ENCODE measurements around the gene RNF111. TPM values are rescaled to one million over a fixed set of nuclear protein-coding genes. Genes with fewer than 3 reads are reported as not detected.

RNF111 gene
- 10 to 100 TPM; 27.9 to 30.4 TPM for total RNA-seq

DNA sequence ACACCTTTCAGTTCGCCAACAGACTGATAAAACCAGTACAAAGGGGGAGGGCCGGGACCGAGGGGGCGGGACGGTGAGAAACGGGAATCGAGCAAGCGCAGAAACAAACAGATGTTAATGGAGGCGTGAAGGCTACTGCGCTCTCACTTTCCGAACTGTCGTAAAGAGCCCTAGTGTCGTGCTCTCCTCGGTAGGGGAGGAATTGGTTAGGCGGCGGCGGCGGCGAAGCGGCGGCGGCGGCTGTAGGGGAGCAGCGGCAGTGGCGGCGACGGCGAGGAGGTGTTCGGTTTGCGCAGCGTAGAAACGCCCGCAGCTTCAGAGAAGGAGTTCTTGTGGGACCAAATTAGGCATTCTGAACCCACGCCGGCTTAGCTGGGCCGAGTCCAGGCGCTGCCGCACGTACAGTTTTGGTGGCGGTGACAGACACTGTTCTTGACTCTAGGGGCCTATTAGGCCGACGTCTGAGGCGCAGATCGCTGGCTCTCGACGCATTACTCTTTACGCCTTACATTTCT, at the start of gene RNF111:
Gene RNF111 (plus strand): TSS at position 173 of the 515 bp plus-strand sequence. CDS start 43,160 bp downstream, outside the sequence.
- ATAC-seq (replicated peaks in 1 of 2): peak; percentile 91
- Mint-ChIP-seq H3K36me3 (ENCODE audit: insufficient read depth in 2 of 2) (peaks cover 9% of the 10 kb centered on the region in 2 donors), H3K9me3 (no peaks in the 10 kb centered on the region), H3K4me1 (ENCODE audit: low read depth) (peaks cover 46% of the 10 kb centered on the region), H3K27me3 (ENCODE audit: low read depth) (no peaks in the 10 kb centered on the region), H3K4me3 (peak within 1 kb of the TSS; percentile 91 to 100), H3K27ac (peak within 1 kb of the TSS; percentile 85)
- peak; percentile 88 to 92 for DNase-seq

DNA sequence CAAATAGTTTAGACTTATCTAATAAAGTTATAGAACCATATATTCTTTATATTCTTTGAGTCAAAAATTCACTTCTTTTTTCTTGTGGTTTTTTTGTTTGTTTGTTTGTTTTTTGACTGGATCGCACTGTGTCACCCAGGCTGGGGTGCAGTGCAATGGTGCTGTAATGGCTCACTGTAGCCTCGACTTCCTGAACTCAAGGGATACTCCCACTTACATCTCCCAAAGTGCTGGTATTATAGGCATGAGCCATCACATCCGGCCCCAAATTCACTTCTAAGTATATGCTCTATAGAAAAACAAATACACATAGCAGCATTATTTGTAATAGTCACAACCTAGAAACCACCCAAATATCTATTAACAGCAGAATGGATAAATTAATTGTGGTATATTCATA, 40.3 kb upstream of the RNF111 start:
- Mint-ChIP-seq H3K36me3 (ENCODE audit: insufficient read depth in 2 of 2) (no peaks in the 10 kb centered on the region), H3K27me3 (ENCODE audit: low read depth) (no peaks in the 10 kb centered on the region), H3K4me1 (ENCODE audit: low read depth) (peaks cover 1% of the 10 kb centered on the region), H3K27ac (no peak overlapping the region), H3K4me3 (no peak overlapping the region), H3K9me3 (no peaks in the 10 kb centered on the region)
- no peak for ATAC-seq (replicated peaks in 1 of 2)
- DNase-seq: no peak

DNA sequence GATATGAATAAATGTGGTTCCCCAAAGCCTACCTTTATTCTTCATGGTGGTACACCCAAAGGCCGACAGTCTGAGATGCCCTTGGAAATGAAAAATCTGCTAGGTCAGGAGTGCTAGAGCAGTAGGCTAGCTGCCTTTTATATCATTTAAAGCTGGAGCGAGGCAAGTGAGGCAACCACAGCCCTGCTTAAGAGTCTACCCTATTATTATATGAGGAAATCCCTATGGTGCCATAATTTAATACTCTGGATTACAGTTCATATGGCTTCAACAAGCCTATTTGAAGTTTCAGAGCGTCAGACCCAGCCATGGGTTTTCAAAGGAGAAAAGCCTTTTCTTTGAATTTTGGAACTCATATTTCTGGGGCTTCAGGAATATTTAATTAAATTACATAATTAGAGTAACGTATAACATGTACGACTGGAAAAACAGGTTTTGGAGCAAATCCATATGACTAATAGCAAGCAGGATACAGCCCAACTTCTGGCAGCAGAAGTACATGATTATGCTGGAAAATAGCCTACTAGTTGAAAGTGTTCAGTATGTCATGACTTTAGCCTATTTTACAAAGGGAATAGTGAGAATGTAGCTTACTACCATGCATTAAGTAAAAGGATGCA, 36.0 kb upstream of the RNF111 start:
- Mint-ChIP-seq H3K27ac (no peak overlapping the region), H3K27me3 (ENCODE audit: low read depth) (no peaks in the 10 kb centered on the region), H3K4me3 (no peak overlapping the region), H3K9me3 (no peaks in the 10 kb centered on the region), H3K36me3 (ENCODE audit: insufficient read depth in 2 of 2) (no peaks in the 10 kb centered on the region), H3K4me1 (ENCODE audit: low read depth) (peaks cover 12% of the 10 kb centered on the region)
- ATAC-seq (replicated peaks in 1 of 2) (no peak), DNase-seq (no peak)

DNA sequence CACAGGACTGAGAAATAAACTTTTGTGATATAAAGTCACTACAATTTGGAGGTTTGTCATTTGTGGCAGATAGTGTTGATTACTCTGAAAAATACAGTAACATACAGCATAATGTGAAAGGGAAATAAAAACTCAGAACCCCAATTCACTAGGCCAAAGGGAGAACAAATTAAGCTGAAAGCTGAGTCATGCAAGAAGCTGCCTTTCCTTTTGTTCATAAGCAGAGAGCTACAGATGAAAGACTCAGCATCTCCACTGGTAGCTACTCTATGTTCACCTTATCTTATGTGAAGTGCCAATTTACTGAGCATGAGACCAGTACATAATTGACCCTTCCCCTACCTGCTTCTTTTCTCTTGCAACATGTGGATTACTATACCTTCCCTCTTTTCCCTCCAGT, 34.7 kb upstream of the RNF111 start:
- Mint-ChIP-seq H3K27ac (peak overlapping the region; percentile 10), H3K9me3 (no peaks in the 10 kb centered on the region), H3K36me3 (ENCODE audit: insufficient read depth in 2 of 2) (no peaks in the 10 kb centered on the region), H3K4me3 (no peak overlapping the region), H3K27me3 (ENCODE audit: low read depth) (no peaks in the 10 kb centered on the region), H3K4me1 (ENCODE audit: low read depth) (peaks cover 17% of the 10 kb centered on the region)
- DNase-seq (no peak), ATAC-seq (replicated peaks in 1 of 2) (peak in 1 of 2 donors; percentile 48)

DNA sequence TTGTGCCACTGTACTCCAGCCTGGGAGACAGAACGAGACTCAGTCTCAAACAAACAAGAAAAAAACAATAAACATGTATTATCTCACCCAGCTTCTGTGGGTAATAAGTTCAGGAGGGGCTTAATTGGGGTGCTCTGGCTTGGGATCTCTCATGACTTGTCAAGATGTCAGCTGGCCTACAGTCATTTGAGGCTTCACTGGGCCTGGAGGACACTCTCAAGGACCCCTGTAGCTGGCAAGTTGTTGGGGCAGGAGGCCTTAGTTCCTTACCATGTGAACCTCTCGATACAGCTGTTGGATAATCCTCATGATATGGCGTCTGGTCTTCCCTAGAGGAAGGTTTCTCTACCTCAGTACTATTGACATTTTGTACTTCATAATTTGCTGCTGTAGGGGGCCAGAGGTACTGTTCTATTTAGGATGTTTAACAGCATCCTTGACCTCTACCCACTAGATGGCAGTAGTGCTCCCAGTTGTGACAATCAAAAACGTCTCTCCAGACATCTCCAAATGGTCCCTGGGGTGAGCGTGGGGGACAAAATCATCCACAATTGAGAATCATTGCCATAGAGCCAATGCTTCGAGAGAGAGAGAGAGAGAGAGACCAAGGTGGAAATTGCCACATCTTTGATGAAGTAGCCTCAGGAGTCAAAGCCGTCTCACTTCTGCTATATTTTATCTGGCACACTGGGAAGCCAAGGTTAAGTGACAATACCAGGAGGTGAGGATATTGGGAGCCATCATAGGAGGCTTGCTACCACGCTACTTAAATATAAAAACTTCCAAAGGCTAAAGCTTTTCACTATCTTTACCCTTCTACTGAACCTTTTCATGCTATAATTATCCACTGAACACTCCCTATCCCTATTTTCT, 30.1 kb upstream of the RNF111 start:
- ATAC-seq (replicated peaks in 1 of 2): peak; percentile 79 to 83
- Mint-ChIP-seq H3K27me3 (ENCODE audit: low read depth) (no peaks in the 10 kb centered on the region), H3K4me3 (no peak overlapping the region), H3K27ac (no peak overlapping the region), H3K36me3 (ENCODE audit: insufficient read depth in 2 of 2) (no peaks in the 10 kb centered on the region), H3K4me1 (ENCODE audit: low read depth) (peaks cover 14% of the 10 kb centered on the region), H3K9me3 (no peaks in the 10 kb centered on the region)
- DNase-seq: peak; percentile 63 to 68

DNA sequence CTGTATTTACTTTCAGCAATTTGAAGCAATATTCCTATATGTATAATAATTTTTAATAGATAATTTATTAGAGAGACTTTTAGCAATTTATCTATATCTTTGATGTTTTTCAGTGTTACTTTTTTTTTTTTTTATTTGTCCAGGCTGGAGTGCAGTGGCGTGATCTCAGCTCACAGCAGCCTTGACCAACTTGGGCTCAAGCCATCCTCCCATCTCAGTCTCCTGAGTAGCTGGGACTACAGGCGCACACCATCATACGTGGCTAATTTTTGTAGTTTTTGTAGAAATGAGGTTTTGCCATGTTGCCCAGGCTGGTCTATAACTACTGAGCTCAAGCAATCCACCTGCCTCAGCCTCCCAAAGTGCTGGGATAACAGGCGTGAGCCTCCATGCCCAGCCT, 28.7 kb upstream of the RNF111 start:
- no peak for ATAC-seq (replicated peaks in 1 of 2)
- DNase-seq: no peak
- H3K4me1 Mint-ChIP-seq (ENCODE audit: low read depth): peaks cover 5% of the 10 kb centered on the region
- H3K36me3 Mint-ChIP-seq (ENCODE audit: insufficient read depth in 2 of 2): no peaks in the 10 kb centered on the region
- H3K27ac Mint-ChIP-seq: no peak overlapping the region
- no peaks in the 10 kb centered on the region for H3K9me3 Mint-ChIP-seq
- H3K27me3 Mint-ChIP-seq (ENCODE audit: low read depth): no peaks in the 10 kb centered on the region
- H3K4me3 Mint-ChIP-seq: no peak overlapping the region

DNA sequence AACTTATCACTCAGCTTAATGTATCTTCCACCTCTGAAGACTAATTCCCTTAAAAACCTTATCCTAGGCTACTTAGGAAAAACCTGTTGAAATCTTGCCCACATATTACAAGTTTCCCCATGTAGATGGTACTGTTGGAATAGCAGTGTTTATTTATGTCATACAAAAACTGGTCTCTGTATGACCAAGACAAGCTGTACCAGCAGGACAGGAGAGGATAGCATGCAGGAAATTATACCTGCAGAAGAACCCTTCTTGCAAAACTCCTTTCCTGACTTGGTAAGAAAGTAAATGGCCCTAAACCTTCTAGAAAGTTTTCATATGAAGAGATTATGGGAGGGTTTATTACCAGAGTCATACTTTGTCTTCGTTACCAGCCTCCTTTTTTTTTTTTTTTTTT, 25.3 kb upstream of the RNF111 start:
- DNase-seq: no peak
- Mint-ChIP-seq H3K27ac (no peak overlapping the region), H3K4me1 (ENCODE audit: low read depth) (peaks cover 13% of the 10 kb centered on the region), H3K27me3 (ENCODE audit: low read depth) (no peaks in the 10 kb centered on the region), H3K4me3 (no peak overlapping the region), H3K36me3 (ENCODE audit: insufficient read depth in 2 of 2) (no peaks in the 10 kb centered on the region), H3K9me3 (no peaks in the 10 kb centered on the region)
- no peak for ATAC-seq (replicated peaks in 1 of 2)

DNA sequence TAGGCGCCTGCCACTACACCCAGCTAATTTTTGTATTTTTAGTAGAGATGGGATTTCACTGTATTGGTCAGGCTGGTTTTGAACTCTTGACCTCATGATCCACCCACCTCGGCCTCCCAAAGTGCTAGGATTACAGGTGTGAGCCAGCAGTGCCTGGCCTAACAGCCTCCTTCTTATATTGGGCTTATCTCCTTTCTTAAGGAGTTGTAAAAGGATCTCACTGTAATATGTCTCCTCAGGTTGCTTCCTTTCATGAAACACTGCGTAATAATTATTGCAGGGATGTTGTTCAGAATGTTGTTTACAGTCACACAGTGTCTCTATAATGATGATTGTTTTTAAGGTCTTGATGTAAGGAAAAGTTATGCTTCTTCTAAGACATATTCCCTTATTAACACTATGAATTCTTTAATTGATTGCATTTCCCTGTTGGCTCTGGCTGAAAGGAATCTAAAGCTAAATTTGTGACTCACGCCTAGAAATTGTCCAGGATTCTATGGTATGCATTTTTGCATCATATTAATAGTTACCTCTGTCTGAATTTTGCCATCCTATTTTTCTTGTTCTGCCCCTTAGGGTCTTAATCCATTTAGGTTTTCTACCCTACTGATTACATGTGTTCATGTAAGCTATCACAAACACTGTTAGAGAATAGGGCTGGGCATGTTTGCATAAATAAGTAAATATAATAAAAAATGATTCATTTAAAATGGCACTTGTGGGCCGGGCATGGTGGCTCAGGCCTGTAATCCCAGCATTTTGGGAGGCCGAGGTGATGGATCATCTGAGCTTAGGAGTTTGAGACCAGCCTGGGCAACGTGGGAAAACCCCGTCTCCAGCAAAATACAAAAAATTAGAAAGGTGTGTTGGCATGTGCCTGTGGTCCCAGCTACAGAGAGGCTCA, 24.5 kb upstream of the RNF111 start:
- Mint-ChIP-seq H3K27me3 (ENCODE audit: low read depth) (no peaks in the 10 kb centered on the region), H3K4me3 (no peak overlapping the region), H3K36me3 (ENCODE audit: insufficient read depth in 2 of 2) (no peaks in the 10 kb centered on the region), H3K27ac (no peak overlapping the region), H3K9me3 (no peaks in the 10 kb centered on the region), H3K4me1 (ENCODE audit: low read depth) (peaks cover 14% of the 10 kb centered on the region)
- DNase-seq: no peak
- no peak for ATAC-seq (replicated peaks in 1 of 2)

DNA sequence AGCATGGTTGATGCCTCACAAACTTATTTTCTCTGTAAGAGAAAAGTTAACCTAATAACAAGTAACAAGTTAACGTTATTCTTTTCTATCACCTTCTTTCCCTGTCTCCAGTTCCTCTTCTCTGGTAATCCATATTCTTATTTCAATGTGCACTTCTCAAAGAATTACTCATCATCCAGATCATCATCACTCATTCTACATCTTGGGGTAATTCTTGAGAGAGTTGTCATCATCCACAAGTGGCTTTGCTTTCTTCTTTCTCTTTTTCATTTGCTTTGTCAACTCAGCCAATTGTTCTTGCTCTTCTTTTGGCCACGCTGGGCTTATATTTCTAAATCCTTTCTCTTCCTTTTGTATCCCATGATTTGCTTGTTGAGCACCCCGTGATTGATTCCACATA, 20.8 kb upstream of the RNF111 start:
- H3K27ac Mint-ChIP-seq: peak overlapping the region; percentile 56

DNA sequence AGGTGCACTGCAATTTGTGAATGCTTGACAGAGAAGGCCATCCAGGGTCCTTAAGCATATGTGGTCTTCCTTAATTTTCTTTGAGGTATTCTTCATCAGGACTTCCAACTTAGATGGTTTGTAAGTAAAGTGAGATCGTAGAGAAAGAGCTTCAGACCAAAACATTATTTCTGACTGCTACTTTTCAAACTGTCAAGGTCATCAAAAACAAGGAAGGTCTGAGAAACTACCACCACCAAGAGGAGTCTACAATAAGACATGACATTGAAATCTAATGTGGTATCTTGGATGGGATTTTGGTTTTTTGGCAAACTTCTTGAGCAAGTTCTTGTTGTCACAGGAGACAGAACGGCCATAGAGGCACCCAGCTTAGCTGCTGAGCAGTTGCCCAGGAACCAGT, 20.0 kb upstream of the RNF111 start:
- Mint-ChIP-seq H3K36me3 (ENCODE audit: insufficient read depth in 2 of 2) (no peaks in the 10 kb centered on the region), H3K9me3 (no peaks in the 10 kb centered on the region), H3K4me1 (ENCODE audit: low read depth) (peaks cover 14% of the 10 kb centered on the region), H3K27me3 (ENCODE audit: low read depth) (no peaks in the 10 kb centered on the region), H3K27ac (no peak overlapping the region), H3K4me3 (no peak overlapping the region)
- DNase-seq (no peak), ATAC-seq (replicated peaks in 1 of 2) (no peak)

More for the DNA sequence above, 20.8 kb upstream of the RNF111 start:
- ATAC-seq (replicated peaks in 1 of 2): peak; percentile 49 to 83
- Mint-ChIP-seq H3K36me3 (ENCODE audit: insufficient read depth in 2 of 2) (no peaks in the 10 kb centered on the region), H3K27me3 (ENCODE audit: low read depth) (no peaks in the 10 kb centered on the region), H3K4me1 (ENCODE audit: low read depth) (peaks cover 14% of the 10 kb centered on the region), H3K4me3 (peak overlapping the region in 1 of 2 donors; percentile 44), H3K9me3 (no peaks in the 10 kb centered on the region)
- no peak for DNase-seq

DNA sequence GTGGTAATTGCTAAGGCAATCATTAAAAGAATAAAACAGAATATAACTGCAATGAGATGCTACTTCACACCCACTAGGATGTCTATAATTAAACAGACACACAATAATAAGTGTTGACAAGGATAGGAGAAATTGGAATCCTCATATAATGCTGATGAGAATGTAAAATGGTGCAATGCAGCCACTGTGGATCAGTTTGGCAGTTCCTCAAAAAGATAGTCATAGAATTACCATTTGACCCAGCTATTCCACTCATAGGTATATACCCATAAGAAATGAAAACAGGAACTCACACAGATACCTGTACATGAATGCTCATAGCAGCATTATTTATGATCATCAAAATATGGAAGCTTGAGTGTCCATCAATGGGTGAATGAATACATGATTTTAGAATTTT, 9.6 kb upstream of the RNF111 start:
- Mint-ChIP-seq H3K4me1 (ENCODE audit: low read depth) (peaks cover 59% of the 10 kb centered on the region), H3K27ac (no peak overlapping the region), H3K27me3 (ENCODE audit: low read depth) (no peaks in the 10 kb centered on the region), H3K9me3 (no peaks in the 10 kb centered on the region), H3K36me3 (ENCODE audit: insufficient read depth in 2 of 2) (no peaks in the 10 kb centered on the region), H3K4me3 (no peak overlapping the region)
- ATAC-seq (replicated peaks in 1 of 2) (no peak), DNase-seq (no peak)

DNA sequence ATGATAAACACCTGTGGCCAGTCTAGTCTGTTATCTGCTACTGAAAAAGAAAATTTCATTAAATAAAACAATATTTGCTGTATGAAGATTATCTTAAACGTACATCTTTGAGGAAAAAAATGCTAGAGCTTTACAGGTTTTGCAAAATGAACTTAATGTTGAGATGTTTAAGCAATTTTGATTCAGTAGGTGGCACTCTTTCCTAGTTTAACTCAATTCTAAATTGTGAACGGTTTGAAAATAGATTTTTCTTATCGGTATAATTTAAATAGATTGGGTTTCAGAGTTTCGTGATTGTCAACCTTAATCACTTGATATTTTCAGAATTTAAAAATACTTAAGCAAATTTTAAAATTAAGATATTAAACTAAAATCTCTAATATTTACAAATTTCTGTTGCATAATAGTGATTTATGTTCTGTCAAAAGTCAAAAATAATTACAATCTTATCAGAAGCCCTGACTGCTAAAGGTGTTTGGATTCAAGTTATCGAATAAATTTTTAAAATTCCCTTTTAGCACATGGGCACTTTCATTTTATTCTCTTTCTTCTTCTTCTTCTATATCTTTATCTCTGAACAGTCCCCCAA, 7.0 kb upstream of the RNF111 start:
- DNase-seq: no peak

More for the DNA sequence above, 7.0 kb upstream of the RNF111 start:
- Mint-ChIP-seq H3K9me3 (no peaks in the 10 kb centered on the region), H3K4me1 (ENCODE audit: low read depth) (peaks cover 50% of the 10 kb centered on the region), H3K27me3 (ENCODE audit: low read depth) (no peaks in the 10 kb centered on the region), H3K36me3 (ENCODE audit: insufficient read depth in 2 of 2) (no peaks in the 10 kb centered on the region), H3K27ac (peak overlapping the region; percentile 48), H3K4me3 (peak overlapping the region in 1 of 2 donors; percentile 49)
- no peak for ATAC-seq (replicated peaks in 1 of 2)
